Skin of body (tissue), 2 donors: ENCODE measurements around the gene SLC49A3. TPM values are rescaled to one million over a fixed set of nuclear protein-coding genes. Genes with fewer than 3 reads are reported as not detected.
"Not testable (repeated sequence)": the region's sequence is repeated elsewhere in the genome, so short reads cannot be mapped to it uniquely, and the experiment has no call there.

ENCODE experiments used
- DNase-seq: peaks from one replicate; lab custom pipeline; 2025; lab: John Stamatoyannopoulos, UW
- total RNA-seq: library from RNA; depleted of rRNA; stranded (reverse); fragments of >200 nt; gene quantifications from one replicate; pipeline ENCODE4 v1.2.3, GENCODE V29; 2014

SLC49A3 gene
- total RNA-seq, 1 donor from 2014 or later: 3.2 TPM

- no peak for DNase-seq
Measured at GRCh38 chr4:681736-682451, 7.1 kb downstream of the SLC49A3 start.

DNA sequence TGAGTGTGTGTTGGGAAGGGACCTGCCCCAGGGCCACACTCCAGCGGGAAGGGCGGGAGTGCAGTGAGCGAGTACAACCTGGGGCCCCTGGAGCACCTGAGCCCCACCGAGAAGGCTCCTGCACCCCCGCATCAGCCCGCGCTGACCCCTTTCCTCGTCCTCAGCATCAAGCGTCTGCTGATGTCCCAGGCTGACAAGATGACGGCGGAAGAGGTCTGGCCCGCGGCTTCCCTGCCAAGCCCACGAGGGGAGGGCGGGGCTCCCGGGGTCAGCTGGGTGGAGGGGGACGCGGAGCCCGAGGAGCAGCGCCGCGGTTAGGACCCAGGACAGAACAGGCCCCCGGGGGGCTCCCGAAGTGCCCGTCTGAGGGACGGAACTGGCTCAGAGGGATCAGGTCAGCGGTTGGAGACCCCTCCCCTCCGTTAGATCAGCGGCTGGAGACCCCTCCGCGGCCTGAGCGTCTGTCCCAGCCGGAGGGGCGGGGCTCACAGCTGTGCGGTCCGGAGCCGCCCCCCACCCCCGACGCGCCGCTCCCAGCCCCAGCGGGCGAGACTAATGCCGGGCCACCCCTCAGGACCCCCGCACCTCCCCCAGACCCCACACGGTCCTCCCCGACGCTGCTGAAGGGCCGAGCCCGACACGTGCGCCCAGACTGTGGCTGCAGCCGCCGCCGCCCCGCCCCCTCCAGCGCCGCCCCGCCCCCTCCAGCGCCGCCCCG, 7.9 kb downstream of the SLC49A3 start:
- DNase-seq: no peak

DNA sequence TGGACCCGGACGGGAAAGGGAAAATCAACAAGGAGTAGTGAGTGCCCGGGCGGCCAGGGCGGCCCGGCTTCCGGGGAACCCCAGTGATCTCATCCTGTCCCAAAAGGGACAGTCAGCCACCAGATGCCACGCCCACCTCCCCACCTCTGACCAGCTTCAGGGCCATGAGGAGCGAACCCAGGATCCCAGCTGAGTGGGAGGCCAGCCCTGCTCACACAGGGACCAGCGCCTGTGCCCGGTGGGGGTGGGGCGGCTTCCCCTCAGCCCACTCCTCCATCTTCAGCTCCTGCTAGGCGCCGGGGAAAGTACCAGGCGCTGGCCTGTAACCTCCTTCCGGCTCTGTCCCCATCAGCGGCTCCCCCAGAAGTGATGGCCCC, 8.4 kb downstream of the SLC49A3 start:
- DNase-seq: no peak

DNA sequence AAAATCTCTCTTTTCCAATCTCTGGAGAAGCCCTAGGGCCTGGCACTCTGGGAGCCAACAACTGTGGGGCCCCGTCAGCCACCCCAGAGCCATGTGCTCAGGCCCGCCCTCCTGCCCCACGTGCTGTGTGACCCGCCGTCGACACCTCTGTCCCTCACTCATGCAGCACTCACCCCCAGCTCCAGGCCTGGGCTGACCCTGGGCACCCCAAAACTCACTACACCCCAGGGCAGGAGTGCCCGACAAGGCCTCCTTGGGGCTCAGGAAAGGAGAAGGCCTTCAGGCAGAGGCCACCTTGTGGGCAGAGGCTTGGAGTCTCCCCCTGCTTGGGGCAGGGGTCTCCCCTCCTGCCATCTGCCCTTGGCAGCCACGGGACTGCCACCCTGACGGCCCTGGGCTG, 8.9 kb downstream of the SLC49A3 start:
- no peak for DNase-seq

DNA sequence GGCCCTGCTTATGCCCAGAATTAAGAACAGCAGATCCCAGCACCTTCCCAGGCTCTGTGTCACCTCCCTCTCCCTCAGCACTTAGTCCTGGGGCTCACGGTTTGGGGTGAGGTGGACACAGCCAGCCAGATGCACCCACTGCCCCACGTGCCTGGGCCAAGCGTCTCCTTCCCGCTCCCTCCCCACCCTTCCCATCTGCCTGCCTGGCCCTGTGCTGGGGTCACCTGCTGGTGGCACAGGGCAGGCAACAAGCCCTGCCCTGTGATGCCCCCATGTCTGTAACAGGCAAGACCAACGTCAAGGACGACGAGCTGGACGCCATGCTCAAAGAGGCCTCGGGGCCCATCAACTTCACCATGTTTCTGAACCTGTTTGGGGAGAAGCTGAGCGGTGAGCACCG, 9.3 kb downstream of the SLC49A3 start:
- no peak for DNase-seq

GRCh38 chr4:679104-679481, 9.9 kb downstream of the SLC49A3 start:
- DNase-seq: no peak

- DNase-seq: no peak
Measured at GRCh38 chr4:678331-679103, 10.4 kb downstream of the SLC49A3 start.

GRCh38 chr4:677431-678293, 11.3 kb downstream of the SLC49A3 start:
- no peak for DNase-seq

- no peak for DNase-seq
Measured at GRCh38 chr4:676871-677235, 12.1 kb downstream of the SLC49A3 start.

DNA sequence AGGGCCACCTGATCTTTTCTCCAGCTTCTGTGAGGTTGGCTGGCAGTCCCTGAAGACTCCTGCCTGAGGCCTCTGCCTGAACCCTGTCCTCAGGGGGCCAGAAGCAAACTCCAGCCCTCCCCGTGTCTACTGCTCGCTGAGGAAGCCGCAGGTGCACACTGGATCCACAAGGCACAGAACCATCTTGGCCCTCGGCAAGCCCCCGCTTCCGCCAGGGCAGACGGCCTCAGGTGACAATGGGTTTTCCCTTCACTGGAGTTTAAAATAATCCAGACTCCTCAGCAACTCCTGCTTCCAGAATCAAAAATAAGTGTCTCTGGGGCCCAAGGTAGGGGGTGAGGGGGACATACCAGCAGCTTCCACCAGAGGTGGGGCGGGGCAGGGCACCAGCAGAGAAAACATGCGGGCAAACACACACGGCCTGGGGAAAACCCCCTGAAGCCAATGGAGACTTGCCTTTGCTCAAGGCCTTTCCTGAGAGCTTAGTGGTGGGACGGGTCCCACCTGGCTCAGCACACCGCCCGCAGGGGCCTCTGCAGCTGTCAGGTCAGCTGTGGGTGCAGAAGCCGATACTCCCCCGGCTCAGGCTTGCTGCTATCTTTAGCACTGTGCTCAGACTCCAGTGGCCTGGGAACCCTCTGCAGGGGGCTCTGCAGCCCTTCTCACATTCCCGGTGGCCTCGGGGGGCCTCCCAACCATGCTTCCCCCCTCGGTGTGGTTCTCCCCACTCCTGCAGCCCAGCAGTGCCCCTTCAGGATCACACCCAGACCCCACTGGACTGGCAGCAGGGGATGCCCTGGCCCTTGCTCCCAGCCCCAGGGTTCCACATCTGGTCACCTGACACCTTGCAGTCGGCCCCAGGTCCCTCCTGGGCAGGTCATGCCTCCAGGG, 12.7 kb downstream of the SLC49A3 start:
- DNase-seq: no peak

GRCh38 chr4:675036-675882, 13.7 kb downstream of the SLC49A3 start:
- no peak for DNase-seq

DNA sequence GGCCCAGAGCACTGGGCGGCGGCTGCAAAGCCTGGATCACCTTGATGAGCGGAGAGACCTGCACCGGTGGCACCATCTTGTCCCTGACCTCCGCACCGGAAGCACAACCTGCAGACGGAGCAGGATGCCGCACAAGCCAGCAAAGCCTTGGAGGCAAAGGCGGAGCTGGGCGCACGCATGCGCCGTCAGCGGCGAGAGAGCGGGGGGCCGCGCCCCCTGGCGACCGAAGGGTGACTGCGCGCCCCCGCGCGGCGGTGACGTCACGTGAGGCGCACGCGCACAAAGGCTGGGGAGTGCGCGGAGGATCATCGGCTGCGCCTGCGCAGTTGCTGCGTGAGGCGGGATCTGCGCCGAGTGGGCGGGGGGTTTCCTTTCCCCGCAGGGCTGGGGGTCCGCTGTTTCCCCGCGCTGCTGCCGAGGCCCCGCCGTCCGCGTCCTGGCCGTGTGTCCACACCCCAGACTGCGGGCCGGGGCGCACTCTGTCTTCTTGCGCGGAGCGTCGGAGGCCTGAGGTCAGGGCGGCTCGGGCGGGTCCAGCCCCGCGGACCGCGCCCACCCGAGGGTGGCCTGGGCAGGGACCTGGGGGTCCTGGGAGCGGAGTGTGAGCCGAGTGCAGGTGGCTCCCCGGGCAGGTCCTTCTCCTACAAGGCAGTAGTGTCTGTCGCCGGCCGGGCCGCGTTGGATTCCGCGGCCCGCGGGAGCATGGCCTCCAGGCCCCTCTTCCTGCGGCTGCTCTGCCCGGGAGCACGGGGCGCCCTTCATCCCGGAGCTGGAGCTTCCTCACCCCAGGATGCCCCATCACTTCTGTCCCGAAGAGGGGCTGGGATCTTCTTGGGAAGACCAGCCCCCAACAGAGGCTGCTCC, 14.5 kb downstream of the SLC49A3 start, which contains the start of the genes ATP5ME and MYL5:
Gene ATP5ME (minus strand): TSS at position 105 of the 864 bp plus-strand sequence. CDS start 29 bp downstream, at position 76.
Gene MYL5 (plus strand): TSS at position 371 of the 864 bp plus-strand sequence. CDS start 3,485 bp downstream, outside the sequence.
- DNase-seq: peak; percentile 99

GRCh38 chr4:673349-674091, 15.4 kb downstream of the SLC49A3 start:
- no peak for DNase-seq

- no peak for DNase-seq
Measured at GRCh38 chr4:671769-672168, 17.2 kb downstream of the SLC49A3 start.

DNA sequence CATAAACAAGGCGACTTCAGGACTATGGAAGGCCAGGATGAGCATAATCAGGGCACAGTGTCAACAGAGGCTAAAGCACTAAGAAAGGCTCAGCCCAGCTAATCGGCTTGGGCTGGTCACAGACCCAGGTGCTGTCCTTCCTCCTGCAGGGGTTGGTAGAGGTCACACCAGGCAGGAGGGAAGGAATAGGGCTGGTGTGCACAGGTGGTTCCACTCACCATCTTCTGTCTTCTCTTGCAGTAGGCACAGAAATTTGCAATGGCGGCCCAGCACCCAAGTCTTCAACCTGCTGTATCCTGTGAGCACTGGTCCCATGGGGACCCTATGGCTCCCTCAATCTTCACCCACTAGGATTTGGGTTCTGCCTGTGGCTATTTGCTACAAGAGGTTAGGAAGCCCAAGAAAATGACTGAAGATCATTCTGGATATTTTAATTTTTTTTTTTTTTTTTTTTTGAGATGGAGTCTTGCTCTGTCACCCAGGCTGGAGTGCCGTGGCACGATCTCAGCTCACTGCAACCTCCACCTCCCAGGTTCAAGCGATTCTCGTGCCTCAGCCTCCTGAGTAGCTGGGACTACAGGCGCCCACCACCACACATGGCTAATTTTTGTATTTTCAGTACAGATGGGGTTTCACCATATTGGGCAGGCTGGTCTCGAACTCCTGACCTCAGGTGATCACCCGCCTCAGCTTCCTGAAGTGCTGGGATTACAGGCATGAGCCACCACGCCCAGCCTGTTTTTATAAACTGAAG, 19.0 kb downstream of the SLC49A3 start:
- DNase-seq: not testable (repeated sequence)

GRCh38 chr4:668219-668618, 20.7 kb downstream of the SLC49A3 start:
- DNase-seq: not testable (repeated sequence)

DNA sequence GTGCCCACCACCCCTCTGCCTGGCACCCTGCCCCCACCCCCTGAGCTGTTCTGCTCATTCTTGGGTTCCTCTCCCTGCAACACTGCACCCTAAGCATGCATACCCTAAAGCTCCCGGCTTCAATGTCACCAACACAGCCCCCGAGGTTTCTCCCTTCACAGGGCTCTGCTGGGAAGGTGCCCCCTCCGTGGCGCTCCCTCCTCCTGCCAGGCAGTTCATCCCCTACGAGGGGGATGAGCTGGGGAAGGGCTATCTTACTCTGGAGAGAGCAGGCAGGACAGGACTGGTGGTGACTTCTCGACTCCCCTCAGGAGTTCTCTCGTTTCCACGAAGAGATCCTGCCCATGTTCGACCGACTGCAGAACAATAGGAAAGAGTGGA, 21.4 kb downstream of the SLC49A3 start:
- DNase-seq: no peak
